Activated CD8-positive, alpha-beta memory T cell treated with anti-CD3 and anti-CD28 coated beads, Interleukin-2, amount 10 ng/mL, durations not matched to agents 7 days and 5 days (primary cell): ENCODE results near the gene PROB1. TPM values are rescaled to one million over a fixed set of nuclear protein-coding genes. Genes with fewer than 3 reads are reported as not detected.
"Not testable (repeated sequence)": the region's sequence is repeated elsewhere in the genome, so short reads cannot be mapped to it uniquely, and the experiment has no call there.

Experiments
- ATAC-seq: fragments of 150-1000 bp; cut with Tn5 transposase; one replicate; pipeline ENCODE4 v1.10.0; 2021; ENCODE audit warnings: moderate library complexity
- CTCF ChIA-PET: fragments of 350-600 bp; sonication (Branson Sonifier 250); formaldehyde crosslinking; loops from one replicate; lab custom pipeline; 2021; ENCODE audit warnings: antibody characterized with exemption; lab: Charles Lee
- DNase-seq: peaks from one replicate; pipeline ENCODE4 v3.0.0-alpha.2; 2020
- H3K27ac Mint-ChIP-seq: one replicate; pipeline ENCODE4 v1.8.0; 2021; ENCODE audit warnings: mild to moderate bottlenecking, mixed read lengths
- H3K27me3 Mint-ChIP-seq: one replicate; pipeline ENCODE4 v1.8.0; 2021; ENCODE audit warnings: mixed read lengths
- H3K36me3 Mint-ChIP-seq: one replicate; pipeline ENCODE4 v1.8.0; 2021; ENCODE audit warnings: mild to moderate bottlenecking, mixed read lengths
- H3K4me1 Mint-ChIP-seq: one replicate; pipeline ENCODE4 v1.8.0; 2021; ENCODE audit warnings: mixed read lengths
- H3K4me3 Mint-ChIP-seq: one replicate; pipeline ENCODE4 v1.8.0; 2021; ENCODE audit warnings: mild to moderate bottlenecking, moderate library complexity, mixed read lengths
- H3K9me3 Mint-ChIP-seq: one replicate; pipeline ENCODE4 v1.8.0; 2022; ENCODE audit warnings: low read depth, mixed read lengths
- total RNA-seq, 2 experiments: library from RNA; stranded (reverse); gene quantifications; one replicate each; pipeline ENCODE4 v1.2.3, GENCODE V29; 2021

Gene PROB1
- total RNA-seq, 2 experiments from 2014 or later, result 6.3 to 10.9 TPM

DNA sequence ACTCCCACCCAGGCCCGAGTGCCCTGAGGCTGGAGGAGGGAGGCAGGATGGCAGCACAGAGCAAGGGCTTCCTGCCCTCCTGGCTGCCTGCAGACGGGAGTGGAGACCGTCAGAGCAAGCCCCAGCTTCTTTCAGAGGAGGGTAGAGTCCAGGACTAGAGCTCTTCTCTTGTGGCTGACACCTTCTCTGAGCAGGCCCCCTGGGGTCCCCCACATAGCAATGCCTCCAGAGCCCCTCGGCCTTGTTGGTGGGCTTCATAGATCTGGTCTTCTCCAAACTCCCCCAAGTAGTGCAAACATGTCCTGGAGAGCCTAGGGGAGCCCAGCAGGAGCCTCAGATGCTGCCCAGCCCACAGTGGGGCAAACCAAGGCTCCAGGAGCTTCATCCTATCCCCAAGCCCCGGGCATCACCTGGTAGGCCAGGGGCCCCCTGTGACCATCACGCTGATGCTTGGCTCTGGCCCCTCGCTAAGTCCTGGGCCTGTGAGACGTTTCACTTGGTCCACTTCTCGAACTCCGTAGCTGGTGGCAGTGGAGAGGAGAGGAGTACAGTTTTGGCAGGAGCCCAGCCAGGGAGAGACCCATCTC lies 7.2 kb downstream of the PROB1 start:
- Mint-ChIP-seq H3K36me3 (peaks cover 12% of the 10 kb centered on the region), H3K9me3 (no peaks in the 10 kb centered on the region), H3K27me3 (no peaks in the 10 kb centered on the region), H3K4me1 (peaks cover 83% of the 10 kb centered on the region), H3K4me3 (peak overlapping the region; percentile 96), H3K27ac (peak overlapping the region; percentile 81)
- DNase-seq (no peak), ATAC-seq (no peak)
- CTCF ChIA-PET, result interaction anchor here (0.9 to 1.6 kb wide), 5 partner anchors 11 to 95 kb away, joined by 3 to 6 read pairs (median 3); no protein-coding TSS in a partner anchor

- not testable (repeated sequence) for ATAC-seq, DNase-seq, H3K9me3 Mint-ChIP-seq, H3K27me3 Mint-ChIP-seq
- H3K36me3 Mint-ChIP-seq, result peaks cover 12% of the 10 kb centered on the region
- H3K4me3 Mint-ChIP-seq, result peak overlapping the region; percentile 18
- H3K4me1 Mint-ChIP-seq, result peaks cover 85% of the 10 kb centered on the region
- CTCF ChIA-PET, result interaction anchor here (1.3 kb wide), 1 partner anchor 45 kb away, joined by 6 read pairs; no protein-coding TSS in a partner anchor
- H3K27ac Mint-ChIP-seq, result peak overlapping the region; percentile 81
Observed at GRCh38 chr5:139386956-139387355, 7.9 kb downstream of the PROB1 start.

DNA sequence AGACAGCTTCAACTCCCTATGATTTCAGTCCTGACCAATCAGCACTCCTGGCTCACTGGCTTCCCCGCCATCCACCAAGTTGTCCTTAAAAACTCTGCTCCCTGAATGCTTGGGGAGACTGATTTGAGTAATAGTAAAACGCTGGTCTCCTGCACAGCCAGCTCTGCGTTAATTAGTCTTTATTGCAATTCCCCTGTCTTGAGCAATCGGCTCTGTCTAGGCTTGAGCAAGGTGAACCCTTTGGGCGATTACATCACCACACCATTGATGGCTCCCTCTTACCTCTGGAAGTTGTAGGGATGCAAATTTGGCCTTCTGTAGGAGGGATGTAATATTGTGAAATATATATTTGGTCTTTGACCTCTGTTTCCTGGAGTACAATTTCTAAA lies 8.9 kb downstream of the PROB1 start:
- peak overlapping the region; percentile 97 for H3K27ac Mint-ChIP-seq
- CTCF ChIA-PET, result interaction anchor here (0.8 to 3.1 kb wide), 3 partner anchors 18 to 44 kb away, joined by 3 to 14 read pairs (median 5); partner anchors contain the start of genes PAIP2 and SPATA24
- H3K4me1 Mint-ChIP-seq, result peaks cover 76% of the 10 kb centered on the region
- DNase-seq (no peak), ATAC-seq (no peak)
- no peaks in the 10 kb centered on the region for H3K27me3 Mint-ChIP-seq
- no peaks in the 10 kb centered on the region for H3K9me3 Mint-ChIP-seq
- H3K4me3 Mint-ChIP-seq, result no peak overlapping the region
- peaks cover 9% of the 10 kb centered on the region for H3K36me3 Mint-ChIP-seq

DNA sequence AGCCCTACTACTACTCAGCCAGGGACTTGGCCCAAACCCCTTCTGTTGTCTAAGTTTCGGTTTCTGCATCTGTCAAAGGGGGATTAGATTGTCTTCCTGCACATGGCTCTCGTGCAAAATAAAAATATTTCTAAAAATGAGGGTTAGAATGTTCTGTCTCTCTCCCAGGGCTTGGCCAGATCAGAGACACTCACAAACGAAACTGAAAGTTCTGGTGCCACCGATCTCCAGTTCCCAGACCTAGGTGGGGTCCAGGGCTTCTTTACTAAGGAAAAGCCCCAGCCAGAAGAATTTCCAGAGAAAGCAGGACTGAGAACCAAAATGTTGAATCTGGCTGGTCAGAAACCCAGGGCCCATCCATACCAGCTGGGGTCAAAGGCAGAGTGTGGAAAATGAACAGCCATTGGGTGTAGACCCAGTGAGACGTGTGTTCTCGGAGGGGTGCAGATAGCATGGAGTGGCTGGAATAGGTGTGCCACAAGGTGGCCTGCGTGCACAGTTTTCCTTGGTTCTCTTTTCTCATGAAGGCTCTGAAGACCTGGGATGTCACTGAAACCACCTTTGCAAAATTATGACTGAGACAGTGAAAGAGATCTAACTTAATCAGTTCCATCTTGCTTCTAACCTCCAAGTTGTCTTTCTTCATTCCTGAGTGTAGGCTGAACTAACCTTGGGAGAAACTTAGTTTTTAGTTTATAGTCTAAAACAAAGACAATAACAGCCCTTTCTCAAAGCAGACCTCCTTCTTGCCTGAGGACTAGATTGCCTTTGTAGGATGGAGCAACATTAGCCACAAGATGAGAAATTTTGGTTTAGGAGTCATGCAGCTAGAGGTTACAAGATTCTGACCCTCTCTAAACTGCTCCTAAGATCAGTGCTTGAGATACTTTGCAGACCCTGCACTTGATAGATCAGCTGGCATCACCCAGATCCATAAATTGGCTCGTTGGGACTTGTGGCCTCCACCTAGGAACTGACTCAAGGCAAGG lies 9.5 kb downstream of the PROB1 start:
- H3K27me3 Mint-ChIP-seq, result no peaks in the 10 kb centered on the region
- ATAC-seq, result peak; percentile 32
- peak overlapping the region; percentile 73 for H3K4me3 Mint-ChIP-seq
- H3K4me1 Mint-ChIP-seq, result peaks cover 69% of the 10 kb centered on the region
- peak; percentile 60 for DNase-seq
- peaks cover 9% of the 10 kb centered on the region for H3K36me3 Mint-ChIP-seq
- H3K9me3 Mint-ChIP-seq, result no peaks in the 10 kb centered on the region
- peak overlapping the region; percentile 97 for H3K27ac Mint-ChIP-seq
- CTCF ChIA-PET, result interaction anchor here (0.8 to 3.1 kb wide), 4 partner anchors 18 to 43 kb away, joined by 3 to 14 read pairs (median 4); partner anchors contain the start of genes PAIP2 and SPATA24

DNA sequence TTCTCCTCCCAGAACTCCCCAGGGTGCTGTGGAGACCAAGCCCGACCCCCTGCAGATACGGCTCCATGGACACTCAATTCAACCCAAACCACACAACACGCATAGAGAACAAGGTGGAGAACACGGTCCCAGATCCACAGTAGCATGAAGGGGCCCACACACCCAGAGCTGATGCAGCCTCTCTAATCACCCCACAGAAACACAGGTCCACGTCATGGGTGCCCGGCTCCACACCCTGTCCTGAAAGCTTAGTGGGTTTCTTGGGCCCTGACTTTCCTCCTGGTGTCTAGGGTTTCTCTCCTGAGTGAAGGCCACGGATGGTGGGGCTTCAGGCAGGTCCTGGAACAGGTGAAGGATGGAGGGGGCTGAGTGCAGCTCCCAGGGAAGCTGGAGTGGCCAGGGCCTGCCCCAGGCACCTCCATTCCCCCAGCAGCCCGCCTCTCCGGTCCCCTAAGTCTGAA lies 10.3 kb downstream of the PROB1 start:
- H3K4me3 Mint-ChIP-seq, result peak overlapping the region; percentile 73
- ATAC-seq (peak; percentile 17), DNase-seq (no peak)
- H3K36me3 Mint-ChIP-seq, result peaks cover 5% of the 10 kb centered on the region
- H3K4me1 Mint-ChIP-seq, result peaks cover 62% of the 10 kb centered on the region
- CTCF ChIA-PET, result interaction anchor here (1.2 to 3.1 kb wide), 3 partner anchors 13 to 33 kb away, joined by 3 to 14 read pairs (median 4); no protein-coding TSS in a partner anchor
- H3K27ac Mint-ChIP-seq, result peak overlapping the region; percentile 97
- no peaks in the 10 kb centered on the region for H3K27me3 Mint-ChIP-seq
- H3K9me3 Mint-ChIP-seq, result no peaks in the 10 kb centered on the region

DNA sequence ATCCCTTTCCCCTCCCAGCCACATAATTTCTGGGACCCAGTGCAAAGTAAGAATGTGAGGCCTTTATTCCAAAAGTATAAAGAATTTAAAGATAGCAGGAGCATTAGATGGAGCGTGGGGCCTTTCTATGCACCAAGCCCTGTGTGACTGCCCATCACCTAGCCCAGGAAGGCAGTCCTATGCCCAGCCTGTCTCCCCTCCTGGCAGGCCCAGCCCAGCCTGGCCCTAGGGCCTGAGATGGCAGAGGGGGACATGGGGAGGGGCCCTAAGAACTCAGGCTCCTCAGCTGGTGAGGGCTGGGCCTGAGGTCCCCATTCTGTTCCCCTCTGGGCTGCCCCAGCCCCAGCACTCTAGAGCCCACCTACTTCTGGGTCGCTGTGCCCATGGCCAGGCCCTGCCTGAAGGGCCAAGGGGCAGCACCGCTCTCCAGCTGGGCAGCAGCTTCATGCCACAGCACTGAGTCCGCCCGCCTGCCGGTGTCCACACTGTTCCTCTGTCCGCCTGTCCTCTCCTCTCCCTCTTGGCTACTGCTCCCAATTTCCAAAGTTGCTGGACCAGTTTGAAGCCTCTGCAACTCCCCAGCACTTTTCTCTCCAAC lies 10.8 kb downstream of the PROB1 start:
- peaks cover under 1% of the 10 kb centered on the region for H3K36me3 Mint-ChIP-seq
- DNase-seq, result no peak
- no peak for ATAC-seq
- no peaks in the 10 kb centered on the region for H3K9me3 Mint-ChIP-seq
- CTCF ChIA-PET, result interaction anchor here (1.2 to 3.1 kb wide), 4 partner anchors 12 to 42 kb away, joined by 3 to 14 read pairs (median 4); partner anchors contain the start of gene PAIP2
- peak overlapping the region; percentile 73 for H3K4me3 Mint-ChIP-seq
- peaks cover 61% of the 10 kb centered on the region for H3K4me1 Mint-ChIP-seq
- no peaks in the 10 kb centered on the region for H3K27me3 Mint-ChIP-seq
- peak overlapping the region; percentile 97 for H3K27ac Mint-ChIP-seq

GRCh38 chr5:139383275-139383992 lies 11.5 kb downstream of the PROB1 start, which contains the start of gene SLC23A1:
Gene SLC23A1, minus strand, starts transcription at chr5:139383297. Its CDS starts 44 bp downstream, at chr5:139383253.
- H3K9me3 Mint-ChIP-seq, result no peaks in the 10 kb centered on the region
- no peaks in the 10 kb centered on the region for H3K36me3 Mint-ChIP-seq
- no peaks in the 10 kb centered on the region for H3K27me3 Mint-ChIP-seq
- no peak for DNase-seq
- no peak within 1 kb of the TSS for H3K4me3 Mint-ChIP-seq
- peaks cover 55% of the 10 kb centered on the region for H3K4me1 Mint-ChIP-seq
- CTCF ChIA-PET, result interaction anchor here (1.2 to 3.1 kb wide), 4 partner anchors 12 to 96 kb away, joined by 3 to 14 read pairs (median 4); partner anchors contain the start of gene PAIP2
- no peak for ATAC-seq
- peak within 1 kb of the TSS; percentile 61 for H3K27ac Mint-ChIP-seq

GRCh38 chr5:139382807-139383206 lies 12.1 kb downstream of the PROB1 start:
- no peak for ATAC-seq
- Mint-ChIP-seq H3K9me3 (no peaks in the 10 kb centered on the region), H3K27me3 (no peaks in the 10 kb centered on the region), H3K27ac (no peak overlapping the region), H3K4me3 (no peak overlapping the region), H3K4me1 (peaks cover 49% of the 10 kb centered on the region), H3K36me3 (no peaks in the 10 kb centered on the region)
- CTCF ChIA-PET, result interaction anchor here (1.2 to 1.9 kb wide), 2 partner anchors 41 to 96 kb away, joined by 3 to 5 read pairs; partner anchors contain the start of gene PAIP2
- DNase-seq, result no peak

- H3K36me3 Mint-ChIP-seq, result peaks cover 3% of the 10 kb centered on the region
- ATAC-seq, result no peak
- H3K9me3 Mint-ChIP-seq, result no peaks in the 10 kb centered on the region
- peaks cover 47% of the 10 kb centered on the region for H3K4me1 Mint-ChIP-seq
- H3K27me3 Mint-ChIP-seq, result no peaks in the 10 kb centered on the region
- H3K27ac Mint-ChIP-seq, result no peak overlapping the region
- no peak overlapping the region for H3K4me3 Mint-ChIP-seq
- DNase-seq, result no peak
- CTCF ChIA-PET, result interaction anchor here (1.0 to 1.9 kb wide), 3 partner anchors 19 to 95 kb away, joined by 3 to 5 read pairs (median 3); partner anchors contain the start of gene PAIP2
Observed at GRCh38 chr5:139381837-139382761, 12.8 kb downstream of the PROB1 start.

- no peaks in the 10 kb centered on the region for H3K9me3 Mint-ChIP-seq
- CTCF ChIA-PET, result no interaction called here
- peaks cover 26% of the 10 kb centered on the region for H3K4me1 Mint-ChIP-seq
- no peak for ATAC-seq
- H3K27me3 Mint-ChIP-seq, result no peaks in the 10 kb centered on the region
- no peak for DNase-seq
- no peak overlapping the region for H3K4me3 Mint-ChIP-seq
- no peak overlapping the region for H3K27ac Mint-ChIP-seq
- H3K36me3 Mint-ChIP-seq, result peaks cover 3% of the 10 kb centered on the region
Observed at GRCh38 chr5:139379626-139380449, 15.1 kb downstream of the PROB1 start.

DNA sequence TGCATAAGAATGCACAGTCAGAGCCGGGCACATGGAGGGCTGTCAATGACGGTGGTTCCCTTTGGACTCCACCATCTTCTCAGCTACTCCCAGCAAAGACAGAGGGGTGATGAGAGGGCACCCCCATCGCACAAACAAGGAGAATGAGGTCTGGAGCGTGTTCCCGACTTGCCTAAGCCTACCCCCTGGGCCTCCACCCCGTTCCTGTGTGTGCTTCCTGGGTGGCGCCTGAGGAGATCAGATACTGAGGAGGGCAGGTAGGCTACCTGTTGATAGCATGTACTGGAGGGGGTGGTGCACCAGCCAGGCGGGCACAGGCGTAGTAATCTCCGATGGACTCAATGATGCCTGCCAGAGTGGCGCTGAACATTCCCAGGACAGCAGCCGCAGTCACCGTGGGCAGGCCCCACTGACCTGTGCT lies 16.0 kb downstream of the PROB1 start:
- Mint-ChIP-seq H3K27me3 (no peaks in the 10 kb centered on the region), H3K36me3 (peaks cover 3% of the 10 kb centered on the region), H3K27ac (no peak overlapping the region), H3K4me1 (peaks cover 19% of the 10 kb centered on the region), H3K9me3 (no peaks in the 10 kb centered on the region), H3K4me3 (no peak overlapping the region)
- ATAC-seq, result no peak
- CTCF ChIA-PET, result interaction anchor here (2.2 kb wide), 1 partner anchor 12 kb away, joined by 7 read pairs; no protein-coding TSS in a partner anchor
- no peak for DNase-seq
